CD4-positive, alpha-beta T cell treated with Interleukin-15 for 1 hour (primary cell): ENCODE data around the gene TMPRSS11F.

Source experiments
- DNase-seq: peaks from one replicate; pipeline ENCODE4 v3.0.0-alpha.2; 2020

TMPRSS11F gene

DNA sequence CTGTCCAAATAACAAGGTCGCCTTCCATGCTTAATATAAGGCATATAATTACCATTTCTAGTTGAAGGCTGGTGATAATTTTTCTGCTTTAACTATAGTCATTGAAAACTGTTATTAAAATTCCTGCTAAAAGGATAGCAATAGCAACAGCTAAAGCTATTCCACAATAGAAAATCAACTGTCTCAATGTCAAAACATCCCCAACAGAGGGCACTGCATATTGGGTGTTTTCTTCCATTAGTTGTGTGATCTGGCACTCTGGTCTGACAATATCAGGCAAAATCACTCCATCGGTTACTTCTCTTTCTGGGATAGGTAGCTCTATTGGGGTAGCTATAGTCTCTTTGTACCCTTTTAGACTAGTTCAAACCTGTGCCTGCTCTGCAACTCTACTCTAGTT is 53.5 kb downstream of the TMPRSS11F start:
- DNase-seq = no peak

DNA sequence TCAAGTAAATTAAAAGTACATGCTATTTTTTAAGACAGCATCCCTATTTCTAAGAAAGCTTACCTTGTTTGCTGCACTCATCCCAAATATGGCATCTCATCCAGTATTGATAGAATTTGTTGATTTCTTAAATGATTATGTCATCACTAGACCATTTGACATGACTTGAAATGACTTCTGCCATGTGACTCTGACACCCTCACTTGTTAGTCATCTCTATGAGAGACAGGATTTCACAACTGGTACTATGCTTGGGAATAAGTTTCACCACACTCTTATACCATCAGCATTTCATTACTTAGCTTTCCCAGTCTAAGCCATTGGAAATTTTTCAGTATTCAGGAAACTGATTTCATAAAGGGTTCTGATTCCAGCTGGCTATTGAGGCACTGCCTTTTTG is 55.3 kb downstream of the TMPRSS11F start:
- DNase-seq = no peak

DNA sequence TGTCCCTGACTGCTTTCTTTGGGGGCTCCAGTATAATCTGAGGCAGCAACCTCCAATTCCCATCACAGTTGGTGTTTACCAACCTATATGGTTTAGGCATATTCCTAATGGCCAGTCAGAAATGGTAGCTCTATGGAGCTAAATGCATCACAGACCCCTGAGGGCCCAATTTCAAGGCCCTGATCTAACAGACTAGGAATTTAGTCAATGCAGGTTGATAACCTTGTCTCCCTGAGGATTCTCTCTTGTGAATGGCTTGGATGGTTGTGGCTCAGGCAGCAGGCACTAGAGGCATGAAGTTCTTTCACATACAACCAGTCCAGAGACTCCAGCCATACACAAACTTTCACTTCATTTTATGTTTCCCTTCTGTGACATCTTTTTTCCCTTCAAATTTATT is 59.4 kb downstream of the TMPRSS11F start:
- DNase-seq = no peak

DNA sequence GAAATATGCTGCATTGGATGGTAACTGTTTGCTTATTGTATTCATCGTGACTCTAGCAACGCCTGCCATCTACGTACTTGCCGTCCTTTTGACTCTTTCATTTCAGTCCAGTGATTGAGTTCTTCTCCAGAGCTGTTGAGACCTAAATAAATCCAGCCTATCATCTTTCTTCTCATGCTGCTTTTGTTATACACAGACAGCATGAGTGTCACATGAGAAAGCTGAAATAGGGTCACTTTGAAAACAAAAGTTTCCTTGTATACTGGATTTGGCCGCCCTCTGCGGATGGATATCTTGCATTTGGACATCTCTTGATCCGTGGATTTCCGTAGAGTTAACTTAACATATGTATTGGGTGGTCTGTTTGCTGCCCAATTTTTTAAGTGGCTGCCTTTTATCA is 67.2 kb downstream of the TMPRSS11F start:
- DNase-seq = no peak

DNA sequence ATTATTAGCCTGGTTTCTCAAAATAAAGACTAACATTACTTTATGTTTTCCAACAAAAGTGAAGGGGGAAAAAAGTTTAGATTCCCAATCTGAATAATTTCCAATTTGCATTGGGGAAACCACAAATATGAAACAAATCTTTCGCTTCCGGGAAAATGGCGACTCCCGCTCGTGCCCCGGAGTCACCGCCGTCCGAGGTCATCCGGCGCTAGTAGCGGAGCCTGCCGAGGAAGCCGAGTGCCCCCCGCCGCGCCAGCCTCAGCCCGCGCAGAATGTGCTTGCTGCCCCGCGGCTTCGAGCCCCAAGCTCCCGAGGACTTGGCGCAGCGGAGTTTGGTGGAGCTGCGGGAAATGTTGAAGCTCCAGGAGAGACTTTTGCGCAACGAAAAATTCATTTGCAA is 91.4 kb downstream of the TMPRSS11F start:
- DNase-seq = no peak

DNA sequence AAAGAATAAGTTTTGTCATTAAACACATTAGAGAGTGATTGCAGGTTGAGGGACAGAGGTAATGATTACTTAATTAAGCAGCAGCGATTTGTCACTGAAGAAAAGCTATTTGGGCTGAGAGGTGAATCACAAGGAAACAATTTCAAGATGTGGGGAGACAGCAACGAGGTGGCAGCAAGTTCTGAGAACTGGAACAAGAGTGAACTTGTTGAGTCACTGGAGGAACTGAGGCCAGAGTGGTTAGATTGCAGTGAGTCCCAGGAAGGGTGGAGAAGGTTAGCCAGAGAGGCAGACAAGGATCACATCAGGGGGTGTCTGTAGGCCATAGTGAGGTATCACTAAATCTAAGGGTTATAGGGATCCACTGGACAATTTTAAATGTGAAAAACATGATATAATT is 108.5 kb downstream of the TMPRSS11F start:
- no peak for DNase-seq

DNA sequence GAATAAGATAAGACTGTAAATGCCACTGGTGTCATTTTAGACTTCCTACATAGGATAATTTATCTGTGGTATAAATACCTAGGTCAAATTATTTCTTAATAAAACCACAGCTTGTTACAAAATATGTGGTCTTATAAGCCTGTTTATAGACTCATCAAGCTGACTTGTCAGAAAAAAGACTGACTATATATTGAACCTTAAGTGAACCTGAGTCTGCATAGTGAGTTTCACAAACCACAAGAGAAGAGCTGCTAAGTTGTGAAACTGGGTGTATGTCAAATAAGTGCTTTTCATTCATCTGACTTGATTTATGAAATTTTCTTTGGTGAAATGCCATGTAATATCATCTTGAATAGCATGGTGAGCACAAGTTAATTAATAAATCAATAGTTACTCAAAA is 118.0 kb downstream of the TMPRSS11F start:
- DNase-seq = no peak
